Dermis blood vessel endothelial cell (primary cell): Measurements from ENCODE around the gene HSFX3. TPM values are rescaled to one million over a fixed set of nuclear protein-coding genes. Genes with fewer than 3 reads are reported as not detected.
"Not testable (repeated sequence)": the region's sequence is repeated elsewhere in the genome, so short reads cannot be mapped to it uniquely, and the experiment has no call there.

ENCODE experiments used
- DNase-seq: peaks from one replicate; pipeline ENCODE4 v3.0.0; 2010
- total RNA-seq: library from RNA; depleted of rRNA; stranded (reverse); fragments of >200 nt; gene quantifications from 2 replicates; pipeline ENCODE4 v1.2.3, GENCODE V29; 2014

The HSFX3 gene, protein sequence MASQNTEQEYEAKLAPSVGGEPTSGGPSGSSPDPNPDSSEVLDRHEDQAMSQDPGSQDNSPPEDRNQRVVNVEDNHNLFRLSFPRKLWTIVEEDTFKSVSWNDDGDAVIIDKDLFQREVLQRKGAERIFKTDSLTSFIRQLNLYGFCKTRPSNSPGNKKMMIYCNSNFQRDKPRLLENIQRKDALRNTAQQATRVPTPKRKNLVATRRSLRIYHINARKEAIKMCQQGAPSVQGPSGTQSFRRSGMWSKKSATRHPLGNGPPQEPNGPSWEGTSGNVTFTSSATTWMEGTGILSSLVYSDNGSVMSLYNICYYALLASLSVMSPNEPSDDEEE
- total RNA-seq, result not detected in 2 replicates

DNA sequence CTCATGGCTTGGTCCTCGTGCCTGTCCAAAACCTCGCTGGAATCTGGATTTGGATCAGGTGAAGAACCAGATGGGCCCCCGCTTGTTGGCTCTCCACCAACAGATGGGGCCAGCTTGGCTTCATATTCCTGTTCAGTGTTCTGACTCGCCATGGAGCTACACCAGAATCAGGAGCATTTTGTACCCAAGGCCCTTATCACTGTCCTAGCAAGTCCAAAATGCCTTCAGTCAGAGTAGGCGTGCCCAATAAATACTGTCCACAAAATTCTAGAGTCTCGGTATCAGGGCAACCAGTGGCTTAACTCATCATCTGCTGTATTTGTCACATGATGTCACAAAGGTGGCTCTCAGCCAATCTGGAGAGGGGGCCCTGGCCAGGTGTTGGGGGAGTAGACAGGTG is at the start of gene HSFX3:
HSFX3 (minus strand) TSS at position 224 of the 400 bp plus-strand sequence; CDS start at position 152, 72 bp downstream.
- DNase-seq, result not testable (repeated sequence)

DNA sequence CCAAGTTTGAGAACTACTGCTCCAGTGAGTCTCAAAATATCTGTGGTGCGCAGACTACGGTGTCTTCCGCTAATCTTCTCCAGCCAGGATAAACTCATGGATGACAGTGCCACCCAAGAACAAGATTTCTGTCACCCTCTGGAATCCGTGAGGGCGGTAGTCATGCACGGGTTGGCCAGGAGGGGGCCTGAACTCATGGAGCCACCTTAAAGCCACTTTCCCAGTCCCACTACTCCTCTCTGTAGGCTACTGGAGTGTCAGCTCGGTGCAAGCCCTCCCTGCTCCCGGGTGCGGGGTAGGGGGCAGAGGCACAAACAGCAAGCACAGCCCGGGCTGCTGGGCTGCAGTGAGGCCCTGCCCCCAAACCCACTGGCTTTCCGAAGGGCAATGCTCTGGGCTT is 48.9 kb upstream of the HSFX3 start:
- not testable (repeated sequence) for DNase-seq

DNA sequence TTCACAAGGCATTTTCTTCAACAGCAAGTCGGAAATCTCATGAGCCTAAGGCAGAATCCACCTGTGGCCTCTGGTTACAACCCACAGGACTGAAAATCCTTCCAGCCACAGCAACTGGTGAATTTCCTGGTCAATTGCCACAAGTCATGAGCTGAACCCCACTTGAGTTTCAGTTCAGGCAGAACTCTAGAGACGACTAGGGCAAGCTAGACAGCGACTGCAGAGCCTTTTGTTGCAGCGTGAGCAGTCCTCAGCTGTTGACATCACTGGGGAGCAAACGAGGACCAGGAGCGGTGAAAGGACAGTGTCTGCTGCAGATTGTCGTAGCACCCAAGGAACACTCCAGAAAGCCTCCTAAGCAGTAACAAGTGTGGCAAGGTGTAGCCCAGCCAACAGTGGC is 46.2 kb upstream of the HSFX3 start:
- not testable (repeated sequence) for DNase-seq

GRCh38 chrX:149595214-149595613 is 45.5 kb upstream of the HSFX3 start, which contains the start of gene HSFX2:
Gene HSFX2 (minus strand): TSS chrX:149595314. CDS start chrX:149594700, 614 bp downstream.
- DNase-seq, result not testable (repeated sequence)

- DNase-seq, result not testable (repeated sequence)
Measured at GRCh38 chrX:149590993-149591392, 41.3 kb upstream of the HSFX3 start.

DNA sequence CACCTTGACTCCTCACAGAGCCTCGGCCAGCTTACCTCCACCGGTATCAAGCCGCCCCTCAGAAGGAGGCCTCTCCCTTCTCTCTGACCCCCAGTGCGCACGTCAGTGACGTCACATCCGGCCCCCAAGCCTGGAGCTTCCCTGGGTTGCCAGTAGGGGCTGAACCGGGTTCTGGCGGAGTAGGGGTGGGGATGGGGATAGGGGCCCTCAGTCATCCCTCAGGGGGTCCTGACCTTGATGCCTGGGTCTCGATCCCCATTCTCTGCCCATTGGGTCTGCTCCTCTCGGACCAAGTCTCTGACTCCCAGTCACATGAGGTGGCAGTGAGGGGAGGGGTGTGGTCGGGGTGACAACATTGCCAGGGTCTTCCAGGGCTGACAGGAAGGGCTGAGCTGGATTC is 37.6 kb upstream of the HSFX3 start, which contains the start of gene MAGEA9B:
MAGEA9B (minus strand) TSS at position 101 of the 400 bp plus-strand sequence. CDS start 4,280 bp downstream, outside the sequence.
- not testable (repeated sequence) for DNase-seq

DNA sequence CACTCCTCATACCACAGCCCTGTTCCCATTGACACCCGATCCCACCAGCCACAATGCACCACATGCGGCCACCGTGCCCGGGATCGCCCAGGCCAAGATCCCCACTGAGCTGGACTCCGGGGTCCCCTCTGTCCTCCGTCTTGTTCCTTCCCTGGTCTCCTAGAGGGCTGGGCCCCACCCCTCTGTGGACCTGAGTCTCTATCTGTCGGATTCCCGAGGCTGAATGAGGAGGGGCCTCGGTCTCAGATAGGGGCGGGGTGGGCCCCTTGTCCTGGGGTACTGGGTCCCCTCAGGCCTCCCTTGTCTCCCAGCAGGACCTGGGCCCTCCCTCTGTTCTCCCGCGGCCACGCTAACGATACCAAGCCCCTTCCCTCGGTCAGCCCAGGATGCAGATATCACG is 35.9 kb upstream of the HSFX3 start:
- DNase-seq, result not testable (repeated sequence)

DNA sequence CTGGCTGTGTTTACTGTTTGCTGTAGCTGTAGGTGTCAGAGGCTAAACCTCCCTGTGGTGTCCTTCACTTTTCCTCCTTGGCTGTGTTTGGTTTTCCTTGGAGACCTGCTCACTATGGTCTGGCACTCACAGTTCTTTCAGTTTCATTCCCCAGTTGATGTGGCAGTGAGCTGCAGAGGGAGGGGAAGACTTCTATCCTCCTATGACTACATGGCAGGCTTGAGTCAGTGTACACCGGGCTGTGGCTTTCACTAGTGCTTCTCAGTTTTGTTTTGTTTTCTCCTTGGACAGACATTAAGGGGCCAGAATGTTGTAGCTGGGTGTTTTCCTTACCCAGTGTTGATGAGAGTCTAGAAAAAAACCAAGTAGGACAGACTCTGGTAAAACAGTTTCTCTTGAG is 23.7 kb upstream of the HSFX3 start:
- not testable (repeated sequence) for DNase-seq

DNA sequence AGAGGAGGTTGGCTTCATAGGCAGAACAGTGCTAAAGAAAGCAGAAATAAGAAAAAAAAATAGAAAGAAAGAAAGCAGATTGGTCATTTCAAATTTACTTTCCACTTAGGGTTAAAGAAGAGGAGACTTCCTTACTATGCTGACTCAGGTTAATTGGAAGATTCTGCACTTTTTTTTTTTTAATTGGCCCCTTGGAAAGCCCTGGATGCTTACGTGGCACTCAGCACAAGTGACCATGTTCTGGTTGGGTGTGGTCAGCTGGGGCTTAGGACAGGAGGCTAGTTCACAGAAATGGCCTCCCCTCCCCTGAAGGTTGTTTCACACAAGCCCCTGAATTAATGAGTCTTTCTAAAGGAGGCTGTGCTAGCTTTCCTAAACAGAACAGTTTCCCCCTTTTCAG is 23.0 kb upstream of the HSFX3 start:
- no peak for DNase-seq

DNA sequence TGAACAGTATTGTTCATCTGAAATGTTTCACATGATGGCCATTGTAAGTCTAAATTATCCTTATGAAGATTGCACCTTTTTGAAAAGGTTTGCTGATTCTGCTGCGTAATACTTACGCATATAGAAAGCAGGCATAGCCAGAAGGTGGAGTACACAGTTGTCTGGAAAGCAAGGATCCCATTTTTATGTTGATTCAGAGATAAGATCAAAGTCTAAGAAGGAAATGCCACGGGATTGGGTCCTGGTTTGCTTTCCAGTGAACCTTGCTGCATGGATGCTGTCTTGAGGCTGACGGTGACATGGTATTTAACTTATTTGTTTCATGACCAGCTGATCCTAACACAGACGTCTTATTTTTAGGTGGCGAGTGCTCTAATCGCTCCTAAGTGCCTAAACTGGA is 22.0 kb upstream of the HSFX3 start:
- no peak for DNase-seq

DNA sequence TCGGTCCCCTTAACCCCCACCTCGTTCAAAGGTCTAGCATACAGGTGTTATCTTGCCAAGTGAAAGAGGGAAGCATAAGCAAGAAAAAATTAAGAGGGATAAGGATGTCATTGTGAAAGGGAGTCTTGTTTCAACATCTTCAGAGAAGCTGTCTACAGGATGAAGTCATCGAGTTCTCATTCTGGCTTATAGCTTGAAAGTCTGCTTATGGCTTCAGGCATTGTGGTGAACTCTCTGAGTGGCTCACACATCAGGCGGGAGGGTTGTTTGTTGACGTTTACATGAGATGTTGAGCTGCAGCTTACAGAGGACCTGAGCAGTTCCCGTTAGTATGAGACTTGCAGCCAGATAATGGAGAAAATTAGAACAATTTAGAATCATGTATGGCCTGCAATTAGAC is 20.9 kb upstream of the HSFX3 start:
- no peak for DNase-seq

DNA sequence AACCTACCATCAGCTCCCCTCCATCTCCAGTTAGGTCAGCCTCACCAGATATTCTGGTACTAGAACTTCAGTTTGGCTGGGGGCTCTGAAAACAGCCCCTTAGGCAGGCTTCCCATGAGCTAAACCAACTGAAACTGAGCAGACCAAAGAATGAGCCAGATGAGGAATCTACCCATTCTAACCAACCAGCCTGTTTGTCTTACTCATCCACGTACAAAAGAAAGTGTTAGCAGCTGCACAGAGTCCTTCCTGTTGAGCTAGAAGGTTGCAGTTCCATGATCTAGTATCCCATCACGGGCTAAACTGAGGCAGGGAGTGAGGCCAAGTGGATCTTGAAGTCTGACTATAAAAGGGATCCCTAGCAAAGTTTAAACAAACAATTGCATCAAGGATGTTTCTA is 20.0 kb upstream of the HSFX3 start:
- no peak for DNase-seq

- no peak for DNase-seq
Measured at GRCh38 chrX:149568701-149569296, 19.1 kb upstream of the HSFX3 start.

DNA sequence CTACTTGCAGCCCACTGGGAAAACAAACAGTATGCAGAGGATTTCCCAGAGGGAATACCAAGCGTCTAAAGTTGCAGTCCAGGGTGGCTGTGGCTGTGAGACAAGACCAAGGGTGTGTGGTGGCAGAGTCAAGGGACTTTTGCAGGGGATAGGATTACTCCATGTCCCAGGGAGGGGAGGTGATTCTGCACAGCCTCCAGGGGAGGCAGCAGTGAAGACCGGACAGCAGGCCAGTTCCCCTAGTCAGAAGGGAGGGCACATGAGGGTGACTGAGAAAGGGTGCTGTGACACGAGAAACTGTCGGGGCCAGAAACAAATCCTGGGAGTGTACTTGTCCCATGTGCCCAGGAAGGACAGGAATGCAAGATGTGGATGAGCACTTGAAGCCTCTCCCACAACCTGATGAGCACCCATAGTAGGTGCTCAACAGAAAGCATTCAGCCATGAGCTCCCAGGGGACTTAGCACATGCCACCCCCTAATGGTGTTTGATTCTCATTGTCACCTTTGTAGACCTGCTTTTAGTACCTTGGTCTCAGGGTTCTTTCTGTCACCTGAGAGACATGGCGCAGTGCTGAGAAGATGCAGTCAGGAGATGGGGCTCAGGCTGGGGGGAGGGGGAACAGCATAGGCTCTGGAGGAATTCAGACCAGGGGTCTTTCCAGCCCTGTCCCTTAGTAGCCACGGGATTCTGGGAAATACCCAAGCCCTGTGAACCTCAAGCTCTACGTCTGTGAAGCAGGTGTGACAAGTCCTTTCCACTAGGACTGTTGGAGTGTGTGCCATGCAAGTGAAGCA is 18.1 kb upstream of the HSFX3 start:
- DNase-seq, result no peak

DNA sequence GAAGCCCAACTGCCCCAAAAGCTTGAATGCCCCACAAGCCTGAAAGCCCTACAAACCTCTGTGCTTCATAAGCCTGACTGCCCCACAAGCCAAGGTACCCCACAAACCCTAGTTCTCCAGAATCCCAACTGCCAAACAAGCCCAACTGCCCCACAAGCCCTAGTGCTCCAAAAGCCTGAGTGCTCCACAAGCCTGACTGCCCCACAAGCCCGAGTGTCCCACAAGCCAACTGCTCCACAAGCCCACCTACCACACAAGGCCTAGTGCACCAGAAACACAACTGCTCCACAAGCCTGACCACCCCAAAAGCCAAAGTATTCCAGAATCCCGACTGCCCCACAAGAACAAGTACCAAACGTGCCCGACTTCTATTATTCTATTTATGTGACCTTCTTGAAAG is 13.6 kb upstream of the HSFX3 start:
- no peak for DNase-seq

- not testable (repeated sequence) for DNase-seq
Measured at GRCh38 chrX:149555251-149555650, 5.5 kb upstream of the HSFX3 start.

DNA sequence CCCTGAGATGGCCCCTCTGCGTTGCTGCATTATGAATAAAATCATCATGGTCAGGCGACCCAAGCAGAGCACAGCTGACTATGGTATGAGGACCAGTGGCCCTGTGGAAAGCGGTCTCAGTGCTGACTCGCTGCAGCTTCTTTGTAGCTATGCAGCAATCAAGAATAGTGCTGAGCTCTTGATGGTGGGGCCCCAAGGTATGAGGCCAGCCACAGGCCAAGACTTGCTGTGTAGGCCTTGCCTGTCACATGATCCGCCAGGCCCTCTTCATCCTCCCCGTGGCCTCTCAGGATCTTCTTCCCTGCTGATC is 2.2 kb upstream of the HSFX3 start:
- not testable (repeated sequence) for DNase-seq

DNA sequence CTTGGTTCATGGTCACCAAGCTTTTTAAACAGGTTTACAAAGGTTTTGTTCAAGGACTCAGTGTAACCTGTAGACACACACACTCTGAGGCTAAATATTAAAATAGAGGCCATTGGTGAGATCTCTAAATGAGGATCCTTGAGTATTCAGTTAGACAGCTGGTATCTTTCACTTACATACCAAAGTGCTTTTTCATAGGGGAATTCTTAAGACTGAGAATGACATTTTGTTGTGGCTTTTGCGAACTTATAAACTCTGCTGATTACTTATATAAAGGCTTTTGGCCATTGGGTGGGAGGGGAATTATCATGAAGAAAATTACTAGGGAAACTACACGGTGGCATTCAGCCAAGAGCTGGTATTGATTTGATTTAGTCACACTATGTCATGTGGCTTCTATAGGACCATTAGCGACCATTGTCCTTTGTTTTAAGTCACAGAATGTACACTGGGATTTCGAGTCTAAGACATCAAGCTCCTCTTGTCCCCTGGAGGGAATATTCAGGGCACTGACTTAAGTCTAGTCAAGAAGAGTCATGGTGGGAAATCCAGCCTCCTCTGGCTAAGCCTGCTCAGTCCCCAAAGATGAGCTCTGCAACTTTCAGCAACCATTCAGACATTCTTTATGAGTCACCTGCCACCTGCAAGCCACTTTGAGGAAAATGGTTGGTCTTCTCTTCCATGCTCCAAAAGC is 1.7 kb upstream of the HSFX3 start:
- DNase-seq, result not testable (repeated sequence)

DNA sequence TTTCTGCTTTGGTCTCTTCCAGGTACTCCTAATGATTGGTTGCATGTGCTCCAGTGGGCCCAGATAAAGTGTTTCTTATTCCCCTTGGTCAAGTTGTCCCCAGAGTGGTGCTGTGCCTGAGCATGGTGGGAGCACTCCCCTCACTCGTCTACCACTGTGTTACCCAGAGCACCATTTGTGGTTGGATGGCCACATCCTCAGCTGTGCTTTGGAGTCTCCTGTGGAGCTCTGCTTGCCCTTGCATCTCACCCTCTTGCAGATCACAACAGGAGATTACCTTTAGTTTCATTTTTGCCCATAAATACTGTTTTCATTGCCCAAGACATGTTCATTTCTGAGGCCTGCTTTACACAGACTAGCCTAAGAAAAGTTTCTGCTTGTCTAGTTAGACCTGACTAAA is 730 bp upstream of the HSFX3 start:
- DNase-seq, result not testable (repeated sequence)

DNA sequence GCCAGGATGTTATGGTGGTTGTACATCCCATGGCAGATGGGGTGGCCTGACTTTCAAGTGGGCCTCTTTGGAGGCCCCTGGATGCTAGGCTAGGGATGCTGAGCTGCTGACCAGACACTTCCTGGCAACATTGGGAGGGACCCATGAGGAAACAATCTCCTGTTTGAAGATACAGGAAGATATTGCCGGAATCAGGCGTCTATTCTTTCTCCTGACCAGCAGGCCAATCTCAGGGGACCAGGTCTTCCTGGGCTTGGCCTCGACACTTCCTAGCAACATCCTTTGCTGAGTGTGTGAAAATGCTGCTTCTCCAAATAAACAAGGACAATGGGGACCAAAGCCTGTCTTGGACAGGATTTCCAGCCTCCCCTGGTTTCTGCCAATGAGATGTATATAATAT is 1.9 kb downstream of the HSFX3 start:
- DNase-seq, result not testable (repeated sequence)

- DNase-seq, result not testable (repeated sequence)
Measured at GRCh38 chrX:149546962-149547361, 2.8 kb downstream of the HSFX3 start.
